Endothelial cell of umbilical vein (primary cell): ENCODE results near the gene PHYH. TPM values are rescaled to one million over a fixed set of nuclear protein-coding genes. Genes with fewer than 3 reads are reported as not detected.

Source experiments
- BruUV-seq: library from RNA; stranded (reverse); fragments of 400-500 nt; replicated peaks from 2 replicates; lab custom pipeline; 2021; lab: Mats Ljungman, UMichigan
- CTCF ChIA-PET: fragments of 300-600, 350-600 bp; sonication (Branson Sonifier 250); formaldehyde crosslinking; loops from one replicate; lab custom pipeline; 2021; ENCODE audit warnings: antibody characterized with exemption, inconsistent platforms; lab: Charles Lee
- POLR2A ChIA-PET: fragments of 300-600, 350-600 bp; sonication (Branson Sonifier 250); formaldehyde crosslinking; loops from one replicate; lab custom pipeline; 2021; ENCODE audit warnings: antibody characterized with exemption, inconsistent platforms; lab: Charles Lee
- DNase-seq: peaks from one replicate; pipeline ENCODE4 v3.0.0-alpha.2; 2011; ENCODE audit warnings: low read depth, low spot score
- FAIRE-seq: peaks from 2 replicates; lab custom pipeline; 2011; peaks lifted over from hg19 to GRCh38; lab: Jason Lieb, UNC
- H2AFZ ChIP-seq: 2 replicates; pipeline ENCODE4 v1.6.0; 2012; ENCODE audit warnings: low read depth, low read length, control low read depth, inconsistent platforms
- H3K27ac ChIP-seq: 2 replicates; pipeline ENCODE4 v1.5.1; 2011; ENCODE audit warnings: low read depth, mild to moderate bottlenecking, control low read depth, low read length, moderate library complexity; ENCODE audit not compliant: insufficient read depth
- H3K27me3 ChIP-seq, 2 experiments: 2 replicates each; pipeline versions ENCODE4 v1.6.0 to v1.6.1; 2011; ENCODE audit warnings: low read length in 2 of 2, mixed read lengths in 1 of 2; ENCODE audit not compliant: control insufficient read depth in 2 of 2, insufficient read depth in 2 of 2
- H3K36me3 ChIP-seq, 2 experiments: 2 replicates in 1 of 2; 3 replicates in 1 of 2; pipeline ENCODE4 v1.5.1; 2011; ENCODE audit warnings: low read length in 2 of 2, mild to moderate bottlenecking in 1 of 2, moderate library complexity in 1 of 2; ENCODE audit not compliant: control insufficient read depth in 2 of 2, insufficient read depth in 2 of 2; ENCODE audit errors: extremely low read depth in 1 of 2
- H3K4me1 ChIP-seq: 3 replicates; pipeline ENCODE4 v1.5.1; 2011; ENCODE audit warnings: mild to moderate bottlenecking, low read length; ENCODE audit not compliant: control insufficient read depth, insufficient read depth; ENCODE audit errors: extremely low read depth
- H3K4me2 ChIP-seq: 2 replicates; pipeline ENCODE4 v1.6.1; 2011; ENCODE audit warnings: low read length, control low read depth, mixed read lengths; ENCODE audit not compliant: insufficient read depth
- H3K4me3 ChIP-seq, 3 experiments: fragments of 200-600 bp in 1 of 3; sonication (generic), shearing (Covaris generic) in 1 of 3; replicated peaks in 1 of 3; 2 replicates each; pipeline ENCODE4 v1.5.1; 2011 to 2016; ENCODE audit warnings: control low read depth in 3 of 3, low read length in 3 of 3, mild to moderate bottlenecking in 2 of 3, inconsistent platforms in 1 of 3, low read depth in 1 of 3, moderate library complexity in 1 of 3; ENCODE audit not compliant: insufficient read depth in 1 of 3
- H3K79me2 ChIP-seq: 2 replicates; pipeline ENCODE4 v1.6.0; 2012; ENCODE audit warnings: low read length, inconsistent platforms; ENCODE audit not compliant: control insufficient read depth, insufficient read depth
- H3K9ac ChIP-seq: replicated peaks from 2 replicates; pipeline ENCODE3; 2011; ENCODE audit warnings: low read length, control low read depth; ENCODE audit not compliant: insufficient read depth; ENCODE audit errors: extremely low read depth
- H3K9me1 ChIP-seq: replicated peaks from 3 replicates; pipeline ENCODE4 v1.6.0; 2011; ENCODE audit warnings: mild to moderate bottlenecking, low read length; ENCODE audit not compliant: control insufficient read depth, insufficient read depth; ENCODE audit errors: extremely low read depth
- H3K9me3 ChIP-seq: replicated peaks from 2 replicates; pipeline ENCODE4 v1.5.1; 2012; ENCODE audit warnings: low read length, inconsistent platforms; ENCODE audit not compliant: control insufficient read depth, insufficient read depth
- H4K20me1 ChIP-seq: replicated peaks from 2 replicates; pipeline ENCODE3; 2011; ENCODE audit warnings: mild to moderate bottlenecking, low read length; ENCODE audit not compliant: control insufficient read depth, insufficient read depth; ENCODE audit errors: extremely low read depth
- EZH2 ChIP-seq: IDR thresholded peaks from 2 replicates; pipeline ENCODE4 v1.6.1; 2012; ENCODE audit warnings: borderline replicate concordance, low read depth, mild to moderate bottlenecking, moderate library complexity, low read length, inconsistent platforms; ENCODE audit not compliant: severe bottlenecking
- FOS ChIP-seq: IDR thresholded peaks from 2 replicates; pipeline ENCODE4 v1.6.1; 2011; ENCODE audit warnings: mild to moderate bottlenecking, low read length, moderate library complexity, borderline replicate concordance; ENCODE audit not compliant: insufficient read depth
- GATA2 ChIP-seq: IDR thresholded peaks from 2 replicates; pipeline ENCODE4 v1.7.0; 2011; ENCODE audit warnings: low read depth, mild to moderate bottlenecking, moderate library complexity, mixed read lengths, low read length; ENCODE audit not compliant: insufficient read length, insufficient read depth
- JUN ChIP-seq: IDR thresholded peaks from 2 replicates; pipeline ENCODE4 v1.6.1; 2011; ENCODE audit warnings: borderline replicate concordance, low read depth; ENCODE audit not compliant: insufficient read length, insufficient read depth
- MYC ChIP-seq: IDR thresholded peaks from one replicate; pipeline ENCODE4 v1.6.1; 2011; ENCODE audit warnings: mild to moderate bottlenecking, low read depth, low read length
- POLR2A ChIP-seq: IDR thresholded peaks from 2 replicates; pipeline ENCODE4 v1.6.1; 2012; ENCODE audit warnings: low read depth, mild to moderate bottlenecking, control low read depth, low read length
- POLR2AphosphoS5 ChIP-seq: IDR thresholded peaks from 2 replicates; pipeline ENCODE4 v1.6.1; 2012; ENCODE audit warnings: low read depth, mild to moderate bottlenecking, control low read depth, low read length, moderate library complexity; ENCODE audit not compliant: insufficient read depth
- dilution Hi-C: fragments of 300-500 bp; cut with MboI; formaldehyde crosslinking; loops from one replicate; pipeline ENCODE4 v1.15.0; 2019; ENCODE audit warnings: low sequenced_read_pairs; ENCODE audit not compliant: extremely low pct_ligation_motif_present
- intact Hi-C: fragments of 100-400 bp; cut with micrococcal nuclease; formaldehyde crosslinking; loops from one replicate; pipeline ENCODE4 v1.10.0; 2022
- polyA plus RNA-seq, 4 experiments: library from polyadenylated mRNA; depleted of rRNA in 3 of 4; stranded (reverse) in 3 of 4; unstranded in 1 of 4; fragments of >200 nt; gene quantifications; 2 replicates each; pipeline versions ENCODE4 v1.2.1 to v1.2.3, GENCODE V29; 2011 to 2012; ENCODE audit warnings: missing spikeins in 1 of 4
- total RNA-seq: library from RNA; stranded (reverse); gene quantifications from 2 replicates; pipeline ENCODE4 v1.2.3, GENCODE V29; 2021
- TF ChIP-seq, protein P1 (sequence below): IDR thresholded peaks from 2 replicates; pipeline ENCODE4 v1.6.1; 2011; ENCODE audit not compliant: insufficient read depth, insufficient read length
- TF ChIP-seq, protein P2 (sequence below), 2 donors: IDR thresholded peaks; 1 replicate in 1 of 2; 2 replicates in 1 of 2; pipeline ENCODE4 v1.5.1; 2011; ENCODE audit warnings: low read length in 2 of 2, mild to moderate bottlenecking in 2 of 2, moderate library complexity in 2 of 2, control low read depth in 1 of 2, inconsistent platforms in 1 of 2, low read depth in 1 of 2; ENCODE audit not compliant: insufficient read depth in 1 of 2; ENCODE audit errors: extremely low read depth in 1 of 2

The PHYH gene
- total and polyA plus RNA-seq, 2 donors (not counting 3 experiments of a cell fraction or from before 2014, with no cell fraction given), result 4.7 to 9.4 TPM

DNA sequence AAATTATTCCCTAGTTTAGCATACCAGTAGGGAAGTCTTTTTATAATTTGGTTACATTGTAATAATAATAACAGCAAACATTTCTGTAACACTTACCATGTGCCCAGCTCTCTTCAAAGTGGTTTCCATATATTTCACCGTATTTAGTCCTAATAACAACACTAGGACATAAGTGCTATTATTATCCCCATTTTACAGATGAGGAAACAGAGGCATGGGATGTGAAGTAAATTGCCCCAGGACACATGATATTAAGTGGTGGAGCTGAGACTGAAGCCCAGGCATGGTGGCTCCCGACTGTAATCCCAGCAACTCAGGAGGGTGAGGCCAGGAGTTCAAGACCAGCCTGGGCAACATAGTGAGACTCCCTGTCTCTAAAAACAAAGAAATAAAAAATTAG, 5.1 kb downstream of the PHYH start:
- BruUV-seq, result no TSS peak

More for the DNA sequence above, 5.1 kb downstream of the PHYH start:
- TF ChIP-seq, protein P1, sequence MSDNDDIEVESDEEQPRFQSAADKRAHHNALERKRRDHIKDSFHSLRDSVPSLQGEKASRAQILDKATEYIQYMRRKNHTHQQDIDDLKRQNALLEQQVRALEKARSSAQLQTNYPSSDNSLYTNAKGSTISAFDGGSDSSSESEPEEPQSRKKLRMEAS, result no peak
- TF ChIP-seq MYC (no peak), JUN (no peak), POLR2A (no peak), GATA2 (no peak), POLR2AphosphoS5 (no peak), FOS (no peak), EZH2 (no peak)
- TF ChIP-seq, protein P2, sequence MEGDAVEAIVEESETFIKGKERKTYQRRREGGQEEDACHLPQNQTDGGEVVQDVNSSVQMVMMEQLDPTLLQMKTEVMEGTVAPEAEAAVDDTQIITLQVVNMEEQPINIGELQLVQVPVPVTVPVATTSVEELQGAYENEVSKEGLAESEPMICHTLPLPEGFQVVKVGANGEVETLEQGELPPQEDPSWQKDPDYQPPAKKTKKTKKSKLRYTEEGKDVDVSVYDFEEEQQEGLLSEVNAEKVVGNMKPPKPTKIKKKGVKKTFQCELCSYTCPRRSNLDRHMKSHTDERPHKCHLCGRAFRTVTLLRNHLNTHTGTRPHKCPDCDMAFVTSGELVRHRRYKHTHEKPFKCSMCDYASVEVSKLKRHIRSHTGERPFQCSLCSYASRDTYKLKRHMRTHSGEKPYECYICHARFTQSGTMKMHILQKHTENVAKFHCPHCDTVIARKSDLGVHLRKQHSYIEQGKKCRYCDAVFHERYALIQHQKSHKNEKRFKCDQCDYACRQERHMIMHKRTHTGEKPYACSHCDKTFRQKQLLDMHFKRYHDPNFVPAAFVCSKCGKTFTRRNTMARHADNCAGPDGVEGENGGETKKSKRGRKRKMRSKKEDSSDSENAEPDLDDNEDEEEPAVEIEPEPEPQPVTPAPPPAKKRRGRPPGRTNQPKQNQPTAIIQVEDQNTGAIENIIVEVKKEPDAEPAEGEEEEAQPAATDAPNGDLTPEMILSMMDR (IDR thresholded peaks at IDR 0.05; ENCODE audit: extremely low read depth in 1 of 2, insufficient read depth in 1 of 2, low read depth in 1 of 2, low read length in 2 of 2), result no peak
- Histone ChIP-seq H3K4me2 (no peak overlapping the region), H3K4me1 (no peaks in the 10 kb centered on the region), H3K36me3 (no peaks in the 10 kb centered on the region), H3K27ac (no peak overlapping the region), H3K9me1 (no peaks in the 10 kb centered on the region), H3K9ac (no peak overlapping the region), H2AFZ (no peak overlapping the region), H3K9me3 (no peaks in the 10 kb centered on the region), H3K4me3 (no peak overlapping the region), H3K27me3 (no peaks in the 10 kb centered on the region), H4K20me1 (no peaks in the 10 kb centered on the region), H3K79me2 (no peaks in the 10 kb centered on the region)
- intact Hi-C loops (no loop called here), dilution Hi-C loops (no loop called here)
- DNase-seq (no peak), FAIRE-seq (no peak)
- CTCF ChIA-PET, result no interaction called here
- POLR2A ChIA-PET, result no interaction called here
